ENCODE measurements around the gene SLC25A22.
A peak's percentile ranks its signal among the peaks of the same experiment; 100 is the strongest.

The SLC25A22 gene

GRCh38 chr11:788953-789940 is 8.8 kb downstream of the SLC25A22 start:
- no peak for DNase-seq (ENCODE audit: low spot score)

- no peak for DNase-seq (ENCODE audit: low spot score)
These were observed 10.0 kb downstream of the SLC25A22 start for GRCh38 chr11:788009-788640.

DNA sequence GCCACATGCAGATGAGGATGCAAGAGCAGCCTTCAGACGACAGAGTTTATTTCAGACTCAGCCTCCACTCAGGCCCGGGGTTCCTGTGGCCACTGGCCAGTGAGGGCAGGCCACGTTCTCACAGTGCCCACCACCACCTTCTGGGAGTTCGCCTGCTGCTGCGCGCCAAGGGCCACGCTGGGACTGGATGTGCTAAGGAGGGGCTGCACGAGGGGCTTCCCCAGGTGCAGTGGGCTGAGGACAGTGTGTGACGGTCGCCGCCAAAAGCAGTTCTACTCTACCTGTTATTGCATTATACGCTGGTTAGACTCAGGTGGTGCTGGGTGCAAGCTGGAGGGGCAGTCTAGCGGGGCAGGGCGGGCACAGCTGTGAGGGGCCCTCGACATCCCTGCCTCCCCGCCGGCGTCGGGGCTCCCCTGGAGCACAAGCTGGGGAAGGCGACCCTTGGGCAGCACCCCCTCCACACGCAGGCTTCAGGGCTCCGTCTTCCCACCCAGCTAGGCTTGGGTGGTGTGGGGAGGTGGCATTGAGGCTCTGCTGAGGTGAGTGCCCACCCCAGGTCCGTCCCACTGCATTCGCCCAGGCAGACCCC is 10.9 kb downstream of the SLC25A22 start:
- DNase-seq (ENCODE audit: low spot score) = no peak

DNA sequence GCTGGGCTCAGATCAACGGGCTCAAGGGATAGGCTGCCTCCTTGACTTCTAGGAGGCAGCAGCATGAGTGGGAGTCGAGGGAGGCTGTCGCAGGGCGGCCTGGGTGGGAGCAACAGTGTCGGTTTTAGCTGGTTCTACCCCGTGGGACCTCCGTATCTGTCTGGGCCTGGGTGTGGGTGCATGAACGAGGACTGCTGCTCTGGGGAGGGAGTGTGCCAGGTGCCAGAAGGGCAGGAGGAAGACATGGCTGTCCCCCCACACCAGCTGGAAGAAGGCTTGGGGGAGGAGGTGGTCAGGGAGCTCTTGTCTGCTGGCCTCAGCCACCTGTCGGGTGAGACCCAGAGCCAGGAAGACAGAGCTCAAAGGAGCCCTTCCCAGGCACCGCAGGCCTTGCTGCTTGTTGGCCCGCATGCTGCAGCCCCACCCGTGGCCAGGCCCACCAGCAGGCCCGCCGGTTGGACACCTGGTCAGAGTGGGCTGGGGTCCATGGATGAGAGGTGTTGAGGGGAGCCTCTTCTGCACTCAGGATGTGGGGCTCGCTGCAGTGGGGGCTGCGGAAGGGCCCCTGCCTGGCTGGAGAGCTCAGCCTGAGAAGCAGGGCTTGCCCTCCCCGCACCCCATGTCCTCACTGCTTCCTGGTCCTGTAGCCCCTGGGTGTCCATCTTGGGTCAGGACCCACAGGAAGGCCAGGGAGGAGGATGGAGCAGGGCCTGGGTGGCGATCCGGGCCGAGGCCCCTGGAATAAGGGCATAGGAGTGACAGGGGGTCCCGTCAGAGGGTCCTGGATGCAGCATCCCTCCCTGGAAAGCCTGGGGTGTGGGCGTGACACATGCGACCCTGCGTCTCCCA is 11.6 kb downstream of the SLC25A22 start:
- DNase-seq (ENCODE audit: low spot score) = no peak

DNA sequence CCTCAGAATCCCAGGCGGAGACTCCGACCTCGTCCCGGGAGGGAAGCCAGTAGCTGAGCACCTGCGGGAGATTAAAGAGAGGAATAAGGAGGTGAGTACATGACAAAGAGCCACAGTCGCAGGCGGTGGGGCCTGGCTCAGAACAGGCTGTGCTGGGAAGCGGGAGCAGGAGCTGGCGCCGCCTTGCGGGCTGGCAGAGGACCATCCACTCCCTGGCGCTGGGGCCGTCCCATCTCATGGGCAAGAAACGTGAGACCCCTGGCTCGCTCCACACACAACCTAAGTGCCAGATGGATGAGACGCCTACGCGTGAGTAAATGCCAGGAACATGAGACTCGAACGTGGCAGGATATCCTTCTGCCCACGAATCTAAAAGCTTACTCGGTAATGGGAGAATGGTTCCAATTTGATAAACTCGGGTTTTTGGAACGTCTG is 14.5 kb downstream of the SLC25A22 start:
- DNase-seq (ENCODE audit: low spot score) = no peak

GRCh38 chr11:782264-783174 is 15.6 kb downstream of the SLC25A22 start:
- no peak for DNase-seq (ENCODE audit: low spot score)

- DNase-seq (ENCODE audit: low spot score) = no peak
These were observed 18.0 kb downstream of the SLC25A22 start for GRCh38 chr11:779955-780532.

- no peak for DNase-seq (ENCODE audit: low spot score)
These were observed 18.8 kb downstream of the SLC25A22 start for GRCh38 chr11:778976-779954.

- DNase-seq (ENCODE audit: low spot score) = peak; percentile 95
These were observed 20.5 kb downstream of the SLC25A22 start, which contains the start of gene GATD1 for GRCh38 chr11:777288-778255. TSS of gene GATD1 (minus strand) at chr11:777487. CDS start at chr11:777462, 25 bp downstream.

- no peak for DNase-seq (ENCODE audit: low spot score)
These were observed 21.4 kb downstream of the SLC25A22 start for GRCh38 chr11:776561-777287.

DNA sequence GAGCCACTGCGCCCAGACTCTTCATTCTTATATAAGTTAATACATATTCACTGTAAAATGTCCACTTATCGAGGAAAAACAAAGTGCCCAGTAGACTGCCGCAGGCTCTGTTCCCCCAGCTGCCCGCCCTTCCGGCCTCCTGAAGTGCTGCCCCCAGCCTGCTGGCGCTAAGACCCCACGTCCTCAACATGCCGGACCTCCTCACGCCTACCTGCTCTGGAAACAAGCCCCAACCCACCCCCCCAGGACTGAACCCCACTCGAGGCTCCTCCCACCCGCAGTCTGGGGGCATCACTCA is 21.9 kb downstream of the SLC25A22 start:
- no peak for DNase-seq (ENCODE audit: low spot score)

DNA sequence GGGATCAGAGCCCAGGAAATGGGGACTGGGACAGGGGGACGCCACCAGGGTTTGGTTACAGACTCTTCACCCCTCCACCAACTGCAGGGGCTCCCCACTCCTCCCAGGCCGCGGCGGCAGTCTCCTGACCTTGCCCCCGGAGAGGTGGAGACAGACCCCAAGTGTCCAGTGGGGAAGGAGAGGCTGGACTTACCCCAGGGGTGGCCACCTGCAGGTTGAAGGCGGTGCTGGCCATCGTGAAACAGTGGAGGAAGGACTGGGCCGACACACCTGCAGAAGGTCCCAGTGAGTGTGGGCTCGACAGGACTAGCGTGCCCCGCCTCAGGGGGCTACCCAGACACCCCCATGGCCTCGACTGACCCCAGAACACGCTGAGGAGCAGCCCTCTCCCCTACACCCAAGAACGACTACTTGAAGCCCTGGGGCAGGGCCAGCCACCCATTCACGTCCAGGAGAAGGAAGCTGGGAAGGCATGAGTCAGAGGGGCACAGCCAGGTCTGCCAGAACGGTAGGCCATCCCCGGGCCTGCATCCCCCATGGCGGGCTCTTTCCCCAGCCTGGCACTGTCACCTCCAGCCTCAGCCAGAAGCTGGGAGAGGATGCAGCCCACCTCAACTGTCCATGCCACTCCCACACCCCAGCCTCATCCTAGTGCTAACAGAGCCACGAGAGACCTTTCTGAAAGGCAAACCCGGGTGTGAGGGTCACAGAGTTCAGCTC is 23.0 kb downstream of the SLC25A22 start:
- no peak for DNase-seq (ENCODE audit: low spot score)

DNA sequence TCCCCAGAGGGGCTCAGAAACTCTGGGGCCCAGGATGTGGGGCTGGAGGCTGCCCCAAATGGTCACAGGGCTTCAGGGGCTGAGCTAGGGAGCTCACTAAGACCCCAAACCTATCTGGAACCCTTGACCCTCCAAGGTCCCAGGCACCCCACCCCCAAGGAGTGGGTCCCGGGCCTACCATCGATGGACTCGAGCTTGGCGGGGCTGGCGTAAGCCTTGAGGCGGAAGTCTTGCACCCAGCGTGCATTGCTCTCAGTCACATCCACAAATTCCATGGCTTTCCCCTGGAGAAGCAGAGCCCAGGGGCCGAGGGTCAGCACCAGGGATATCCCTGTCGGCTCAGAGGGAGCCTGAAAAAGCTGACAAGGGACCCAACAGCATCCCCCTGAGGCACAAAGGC is 24.3 kb downstream of the SLC25A22 start:
- DNase-seq (ENCODE audit: low spot score) = no peak

GRCh38 chr11:773425-773824 is 24.7 kb downstream of the SLC25A22 start:
- DNase-seq (ENCODE audit: low spot score) = no peak

GRCh38 chr11:772429-773390 is 25.4 kb downstream of the SLC25A22 start:
- no peak for DNase-seq (ENCODE audit: low spot score)
